ENCODE measurements around the gene TOMT. TPM values are rescaled to one million over a fixed set of nuclear protein-coding genes. Genes with fewer than 3 reads are reported as not detected.

TOMT gene
- total RNA-seq, 2 experiments from 2014 or later, result not detected

DNA sequence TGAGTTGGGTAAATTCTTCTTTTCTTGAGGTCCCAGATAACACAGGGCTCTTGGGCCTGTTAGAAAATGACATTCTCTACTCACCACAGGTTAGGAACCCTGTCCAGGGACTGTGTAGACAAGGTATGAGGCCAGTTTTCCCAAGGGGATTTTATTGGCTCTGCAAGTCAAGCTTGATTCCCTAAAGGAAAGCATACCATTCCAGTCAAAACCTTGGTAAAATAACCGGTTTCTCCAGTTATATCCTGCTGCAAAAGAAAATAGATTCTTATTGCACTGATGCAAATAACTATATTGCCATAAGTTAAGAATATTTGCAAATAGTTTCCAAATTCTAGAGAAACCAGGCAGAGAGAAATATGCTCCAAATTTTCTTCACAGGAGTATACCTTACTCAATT, 20.2 kb downstream of the TOMT start:
- no peak overlapping the region for H2AFZ ChIP-seq (ENCODE audit: low read length)
- no peaks in the 10 kb centered on the region for H4K20me1 ChIP-seq (ENCODE audit: insufficient read depth, low read length)
- no peaks in the 10 kb centered on the region for H3K9me2 ChIP-seq (ENCODE audit: insufficient read depth, low read length)
- intact Hi-C loops (cut with micrococcal nuclease; ENCODE audit: unreplicated experiment), result no loop called here
- H3K27ac ChIP-seq (ENCODE audit: low read depth, low read length, poor library complexity, severe bottlenecking), result no peak overlapping the region
- ChIA-PET POLR2A (interaction anchor here (1.2 kb wide), 1 partner anchor 26 kb away, joined by 5 read pairs; no protein-coding TSS in a partner anchor), CTCF (ENCODE audit: unreplicated experiment) (no interaction called here)
- no peak for TF ChIP-seq EZH2phosphoT487 (IDR thresholded peaks at IDR 0.05; ENCODE audit: borderline replicate concordance, low read depth, low read length)
- TF ChIP-seq, protein P1, sequence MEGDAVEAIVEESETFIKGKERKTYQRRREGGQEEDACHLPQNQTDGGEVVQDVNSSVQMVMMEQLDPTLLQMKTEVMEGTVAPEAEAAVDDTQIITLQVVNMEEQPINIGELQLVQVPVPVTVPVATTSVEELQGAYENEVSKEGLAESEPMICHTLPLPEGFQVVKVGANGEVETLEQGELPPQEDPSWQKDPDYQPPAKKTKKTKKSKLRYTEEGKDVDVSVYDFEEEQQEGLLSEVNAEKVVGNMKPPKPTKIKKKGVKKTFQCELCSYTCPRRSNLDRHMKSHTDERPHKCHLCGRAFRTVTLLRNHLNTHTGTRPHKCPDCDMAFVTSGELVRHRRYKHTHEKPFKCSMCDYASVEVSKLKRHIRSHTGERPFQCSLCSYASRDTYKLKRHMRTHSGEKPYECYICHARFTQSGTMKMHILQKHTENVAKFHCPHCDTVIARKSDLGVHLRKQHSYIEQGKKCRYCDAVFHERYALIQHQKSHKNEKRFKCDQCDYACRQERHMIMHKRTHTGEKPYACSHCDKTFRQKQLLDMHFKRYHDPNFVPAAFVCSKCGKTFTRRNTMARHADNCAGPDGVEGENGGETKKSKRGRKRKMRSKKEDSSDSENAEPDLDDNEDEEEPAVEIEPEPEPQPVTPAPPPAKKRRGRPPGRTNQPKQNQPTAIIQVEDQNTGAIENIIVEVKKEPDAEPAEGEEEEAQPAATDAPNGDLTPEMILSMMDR (conservative IDR thresholded peaks at IDR 0.05; ENCODE audit: low read length), result no peak
- no peak for DNase-seq (ENCODE audit: low spot score)
- peaks cover 33% of the 10 kb centered on the region for H3K9me3 ChIP-seq (ENCODE audit: low read length)
- H3K4me1 ChIP-seq (ENCODE audit: insufficient read depth, low read length, poor library complexity, severe bottlenecking), result no peaks in the 10 kb centered on the region
- H3K36me3 ChIP-seq (ENCODE audit: insufficient read depth, low read length), result no peaks in the 10 kb centered on the region
- no peaks in the 10 kb centered on the region for H3K79me2 ChIP-seq (ENCODE audit: insufficient read depth, low read depth, low read length)
- no peak overlapping the region for H3K4me3 ChIP-seq (ENCODE audit: low read depth, low read length, poor library complexity, severe bottlenecking)
- H3K4me2 ChIP-seq (ENCODE audit: low read length), result no peak overlapping the region
- no TSS peak for BruUV-seq (replicated peaks)

GRCh38 chr11:72127923-72128322, 22.2 kb downstream of the TOMT start:
- DNase-seq (ENCODE audit: low spot score), result no peak
- no peak for TF ChIP-seq EZH2phosphoT487 (IDR thresholded peaks at IDR 0.05; ENCODE audit: borderline replicate concordance, low read depth, low read length)
- TF ChIP-seq, protein P1 (conservative IDR thresholded peaks at IDR 0.05; ENCODE audit: low read length), result 0 out of 2 replicates have a peak, but pooled peaks have one; percentile 11
- Histone ChIP-seq H3K9me2 (ENCODE audit: insufficient read depth, low read length) (no peaks in the 10 kb centered on the region), H3K36me3 (ENCODE audit: insufficient read depth, low read length) (no peaks in the 10 kb centered on the region), H3K79me2 (ENCODE audit: insufficient read depth, low read depth, low read length) (no peaks in the 10 kb centered on the region), H3K27ac (ENCODE audit: low read depth, low read length, poor library complexity, severe bottlenecking) (no peak overlapping the region), H3K9me3 (ENCODE audit: low read length) (peaks cover 33% of the 10 kb centered on the region), H2AFZ (ENCODE audit: low read length) (no peak overlapping the region), H4K20me1 (ENCODE audit: insufficient read depth, low read length) (no peaks in the 10 kb centered on the region), H3K4me3 (ENCODE audit: low read depth, low read length, poor library complexity, severe bottlenecking) (no peak overlapping the region), H3K4me2 (ENCODE audit: low read length) (no peak overlapping the region), H3K4me1 (ENCODE audit: insufficient read depth, low read length, poor library complexity, severe bottlenecking) (no peaks in the 10 kb centered on the region)
- BruUV-seq (replicated peaks), result no TSS peak
- intact Hi-C loops (cut with micrococcal nuclease; ENCODE audit: unreplicated experiment), result no loop called here
- ChIA-PET POLR2A (no interaction called here), CTCF (ENCODE audit: unreplicated experiment) (no interaction called here)

GRCh38 chr11:72129381-72129780, 23.7 kb downstream of the TOMT start:
- BruUV-seq (replicated peaks), result no TSS peak
- Histone ChIP-seq H3K9me2 (ENCODE audit: insufficient read depth, low read length) (no peaks in the 10 kb centered on the region), H2AFZ (ENCODE audit: low read length) (no peak overlapping the region), H3K79me2 (ENCODE audit: insufficient read depth, low read depth, low read length) (no peaks in the 10 kb centered on the region), H3K27ac (ENCODE audit: low read depth, low read length, poor library complexity, severe bottlenecking) (no peak overlapping the region), H3K36me3 (ENCODE audit: insufficient read depth, low read length) (no peaks in the 10 kb centered on the region), H3K4me3 (ENCODE audit: low read depth, low read length, poor library complexity, severe bottlenecking) (no peak overlapping the region), H3K4me2 (ENCODE audit: low read length) (no peak overlapping the region), H4K20me1 (ENCODE audit: insufficient read depth, low read length) (no peaks in the 10 kb centered on the region), H3K4me1 (ENCODE audit: insufficient read depth, low read length, poor library complexity, severe bottlenecking) (no peaks in the 10 kb centered on the region), H3K9me3 (ENCODE audit: low read length) (peaks cover 33% of the 10 kb centered on the region)
- ChIA-PET CTCF (ENCODE audit: unreplicated experiment) (no interaction called here), POLR2A (no interaction called here)
- DNase-seq (ENCODE audit: low spot score), result no peak
- intact Hi-C loops (cut with micrococcal nuclease; ENCODE audit: unreplicated experiment), result no loop called here
- TF ChIP-seq, protein P1 (conservative IDR thresholded peaks at IDR 0.05; ENCODE audit: low read length), result no peak
- no peak for TF ChIP-seq EZH2phosphoT487 (IDR thresholded peaks at IDR 0.05; ENCODE audit: borderline replicate concordance, low read depth, low read length)

Measured in OCI-LY7 (cell line).